GM06990 (cell line): ENCODE results near the gene TTC4.

Experiments
- DNase-seq: peaks from one replicate; pipeline ENCODE4 v3.0.0-alpha.2; 2011; ENCODE audit not compliant: insufficient read length; ENCODE audit errors: extremely low read depth
- H3K27me3 ChIP-seq: replicated peaks from 2 replicates; pipeline ENCODE4 v1.6.0; 2011; ENCODE audit warnings: low read length; ENCODE audit not compliant: control insufficient read depth, insufficient read depth
- H3K36me3 ChIP-seq: 2 replicates; pipeline ENCODE4 v1.5.1; 2011; ENCODE audit warnings: low read length; ENCODE audit not compliant: control insufficient read depth, insufficient read depth
- H3K4me3 ChIP-seq: replicated peaks from 2 replicates; pipeline ENCODE4 v1.5.1; 2011; ENCODE audit warnings: low read depth, mild to moderate bottlenecking, control low read depth, low read length
- TF ChIP-seq, protein P1 (sequence below): IDR thresholded peaks from 2 replicates; pipeline ENCODE4 v1.5.1; 2011; ENCODE audit warnings: low read length, control low read depth, mild to moderate bottlenecking, inconsistent platforms; ENCODE audit not compliant: insufficient read depth, poor library complexity, severe bottlenecking

TTC4 gene

DNA sequence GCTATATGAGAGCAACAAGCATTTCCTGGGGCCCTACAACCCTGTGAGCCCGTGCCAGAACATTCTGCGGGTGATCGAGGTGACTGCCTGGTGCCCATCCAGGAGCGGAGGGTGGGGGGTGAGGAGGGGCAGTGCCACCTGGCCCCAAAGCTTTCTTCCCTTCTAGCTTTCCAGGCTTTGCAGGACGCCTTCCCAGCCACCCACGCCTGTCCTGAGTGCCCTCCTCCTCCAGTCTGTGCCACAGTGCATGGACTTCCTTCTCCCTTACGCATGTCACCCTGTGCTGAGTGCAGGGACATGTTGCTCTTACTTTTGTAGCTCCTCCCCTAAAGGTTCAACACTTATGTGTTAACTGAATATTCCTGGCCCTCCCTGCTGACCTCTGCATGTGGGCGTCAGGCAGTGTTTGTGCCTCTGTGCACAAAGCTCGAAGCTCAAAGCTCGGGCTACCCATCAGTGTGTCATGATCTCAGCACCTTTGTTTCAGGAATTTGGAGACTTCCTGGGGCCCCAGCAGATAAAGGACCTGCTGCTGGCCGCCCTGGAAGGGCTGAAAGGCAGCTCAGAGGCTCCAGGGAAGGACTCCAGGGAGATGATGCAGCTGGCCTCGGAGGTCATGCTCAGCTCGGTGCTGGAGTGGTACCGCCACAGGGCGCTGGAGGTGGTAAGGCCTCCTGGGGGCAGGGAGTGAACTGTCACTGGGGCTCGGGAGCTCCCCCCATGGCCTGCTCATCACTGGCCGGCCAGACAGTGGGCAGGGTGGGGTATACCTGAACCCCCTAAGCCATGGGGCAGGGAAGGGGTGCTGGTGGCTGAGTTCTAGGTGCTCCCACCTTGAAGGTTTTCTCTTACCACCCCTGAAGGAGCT lies 36.7 kb upstream of the TTC4 start:
- TF ChIP-seq, protein P1, sequence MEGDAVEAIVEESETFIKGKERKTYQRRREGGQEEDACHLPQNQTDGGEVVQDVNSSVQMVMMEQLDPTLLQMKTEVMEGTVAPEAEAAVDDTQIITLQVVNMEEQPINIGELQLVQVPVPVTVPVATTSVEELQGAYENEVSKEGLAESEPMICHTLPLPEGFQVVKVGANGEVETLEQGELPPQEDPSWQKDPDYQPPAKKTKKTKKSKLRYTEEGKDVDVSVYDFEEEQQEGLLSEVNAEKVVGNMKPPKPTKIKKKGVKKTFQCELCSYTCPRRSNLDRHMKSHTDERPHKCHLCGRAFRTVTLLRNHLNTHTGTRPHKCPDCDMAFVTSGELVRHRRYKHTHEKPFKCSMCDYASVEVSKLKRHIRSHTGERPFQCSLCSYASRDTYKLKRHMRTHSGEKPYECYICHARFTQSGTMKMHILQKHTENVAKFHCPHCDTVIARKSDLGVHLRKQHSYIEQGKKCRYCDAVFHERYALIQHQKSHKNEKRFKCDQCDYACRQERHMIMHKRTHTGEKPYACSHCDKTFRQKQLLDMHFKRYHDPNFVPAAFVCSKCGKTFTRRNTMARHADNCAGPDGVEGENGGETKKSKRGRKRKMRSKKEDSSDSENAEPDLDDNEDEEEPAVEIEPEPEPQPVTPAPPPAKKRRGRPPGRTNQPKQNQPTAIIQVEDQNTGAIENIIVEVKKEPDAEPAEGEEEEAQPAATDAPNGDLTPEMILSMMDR, result no peak
- Histone ChIP-seq H3K36me3 (no peaks in the 10 kb centered on the region), H3K4me3 (no peak overlapping the region), H3K27me3 (0 out of 2 replicates have a peak, but pooled peaks cover 2% of the 10 kb centered on the region)
- no peak for DNase-seq

DNA sequence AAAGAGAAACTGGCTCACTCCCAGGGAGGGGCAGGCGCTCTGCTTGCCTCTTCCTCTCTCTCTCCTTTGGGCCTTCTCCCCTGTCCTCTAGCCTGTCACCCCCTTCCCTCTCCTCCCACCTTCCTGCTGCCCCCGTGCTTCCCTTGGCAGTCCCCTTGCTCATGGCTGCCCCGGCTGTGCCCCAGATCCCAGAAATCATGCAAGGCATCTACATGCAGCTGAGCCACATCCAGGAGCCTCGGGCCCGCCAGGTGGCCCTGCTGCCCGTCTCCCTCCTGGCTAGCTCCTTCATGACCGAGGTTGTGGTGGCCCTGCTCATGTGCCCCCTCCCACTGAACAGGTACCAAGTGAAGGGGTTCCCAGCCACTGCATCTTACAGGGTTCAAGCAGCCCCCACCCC lies 36.0 kb upstream of the TTC4 start:
- H3K36me3 ChIP-seq, result no peaks in the 10 kb centered on the region
- no peak overlapping the region for H3K4me3 ChIP-seq
- H3K27me3 ChIP-seq, result 0 out of 2 replicates have a peak, but pooled peaks cover 2% of the 10 kb centered on the region
- TF ChIP-seq, protein P1, result no peak
- no peak for DNase-seq

DNA sequence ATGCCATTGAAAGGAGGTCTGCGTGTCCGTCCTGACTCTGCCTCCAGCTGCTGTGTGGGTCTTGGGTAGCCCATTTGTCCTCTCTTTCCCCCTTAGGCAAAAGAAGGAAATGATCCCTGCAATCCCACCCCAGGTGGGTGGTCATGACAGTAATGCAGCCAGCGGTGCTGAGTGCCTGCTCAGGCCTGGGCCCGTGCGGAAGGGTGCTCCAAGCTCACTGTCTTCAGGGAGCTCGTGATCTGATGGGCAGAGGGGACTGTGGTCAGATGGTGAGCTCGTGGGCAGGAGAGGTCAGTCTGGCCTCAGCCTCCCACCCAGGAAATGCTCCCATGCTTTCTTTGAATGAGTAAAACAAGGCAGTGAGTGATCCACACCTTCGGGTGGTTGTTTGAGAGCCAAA lies 35.3 kb upstream of the TTC4 start:
- no peaks in the 10 kb centered on the region for H3K36me3 ChIP-seq
- H3K4me3 ChIP-seq, result no peak overlapping the region
- no peak for DNase-seq
- 0 out of 2 replicates have a peak, but pooled peaks cover 2% of the 10 kb centered on the region for H3K27me3 ChIP-seq
- TF ChIP-seq, protein P1, result no peak

DNA sequence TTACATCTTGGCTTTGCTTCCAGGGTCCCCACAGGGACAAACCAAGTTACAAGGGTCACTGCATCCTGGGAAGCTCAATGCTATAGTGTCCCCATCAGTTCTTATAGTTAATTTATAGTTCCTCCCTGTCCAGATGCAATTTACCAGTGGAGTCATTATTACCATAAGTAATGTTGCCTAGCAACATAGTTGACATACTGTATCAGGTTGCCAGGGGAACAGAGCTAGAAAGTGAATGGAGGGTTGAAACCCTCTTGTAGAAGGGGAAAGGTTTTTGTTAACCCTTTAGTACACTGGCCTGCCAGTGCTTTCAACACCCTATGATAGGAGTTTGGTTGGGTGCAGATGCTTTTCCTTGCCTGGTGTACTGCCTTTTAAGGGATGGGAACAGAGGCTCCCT lies 34.3 kb upstream of the TTC4 start:
- Histone ChIP-seq H3K4me3 (no peak overlapping the region), H3K36me3 (no peaks in the 10 kb centered on the region), H3K27me3 (0 out of 2 replicates have a peak, but pooled peaks cover 2% of the 10 kb centered on the region)
- TF ChIP-seq, protein P1, result no peak
- DNase-seq, result no peak

DNA sequence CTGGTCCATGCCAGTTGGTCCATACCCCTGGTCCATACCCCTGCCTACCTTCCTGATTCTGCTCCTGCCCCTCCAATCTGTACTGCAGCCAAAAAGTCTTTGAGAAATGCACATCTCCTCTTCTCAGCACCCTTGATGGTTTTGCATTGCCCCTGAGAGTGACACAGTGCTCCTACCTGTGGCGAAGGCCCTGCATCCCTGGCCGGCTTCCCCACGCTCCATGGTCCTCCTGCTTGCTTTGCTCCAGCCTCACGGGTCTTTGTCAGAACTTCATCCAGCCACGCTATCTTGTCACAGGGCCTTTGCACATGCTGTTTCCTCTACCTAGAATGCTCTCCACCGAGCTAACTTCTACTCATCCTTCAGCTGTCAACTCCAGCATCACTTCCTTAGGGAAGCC lies 32.2 kb upstream of the TTC4 start:
- Histone ChIP-seq H3K4me3 (no peak overlapping the region), H3K27me3 (0 out of 2 replicates have a peak, but pooled peaks cover 2% of the 10 kb centered on the region), H3K36me3 (no peaks in the 10 kb centered on the region)
- TF ChIP-seq, protein P1, result no peak
- no peak for DNase-seq
